Panc1 (cell line): Measurements from ENCODE around the gene CAMSAP3.

ENCODE experiments used
- CTCF ChIP-seq: fragments of 450-650 bp; IDR thresholded peaks from 2 replicates; pipeline ENCODE4 v1.5.1; 2017; ENCODE audit warnings: mild to moderate bottlenecking
- POLR2AphosphoS5 ChIP-seq: IDR thresholded peaks from 2 replicates; pipeline ENCODE4 v1.6.1; 2012; ENCODE audit warnings: mild to moderate bottlenecking, low read depth, low read length, moderate library complexity
- REST ChIP-seq, 2 experiments: IDR thresholded peaks; 2 replicates each; pipeline ENCODE4 v1.6.1; 2011 to 2012; ENCODE audit warnings: low read depth in 2 of 2, control low read depth in 1 of 2, low read length in 1 of 2, mild to moderate bottlenecking in 1 of 2, moderate library complexity in 1 of 2; ENCODE audit not compliant: insufficient read depth in 1 of 2

- TF ChIP-seq CTCF = no peak
- no peak for TF ChIP-seq POLR2AphosphoS5
- no peak for TF ChIP-seq REST (IDR thresholded peaks at IDR 0.05; ENCODE audit: insufficient read depth in 1 of 2, low read depth in 2 of 2, low read length in 1 of 2)
Measured at GRCh38 chr19:7545904-7546303, 49.8 kb upstream of the CAMSAP3 start.
